Ishikawa (cell line): Measurements from ENCODE around the gene ASIC3.

Source experiments
- CEBPB ChIP-seq: IDR thresholded peaks from 2 replicates; pipeline ENCODE4 v1.6.1; 2012
- EP300 ChIP-seq: IDR thresholded peaks from 2 replicates; pipeline ENCODE4 v1.6.1; 2012; ENCODE audit warnings: borderline replicate concordance
- MAX ChIP-seq: IDR thresholded peaks from 2 replicates; pipeline ENCODE4 v1.6.1; 2012
- RAD21 ChIP-seq: IDR thresholded peaks from 2 replicates; pipeline ENCODE4 v1.6.1; 2012; ENCODE audit warnings: low read depth
- REST ChIP-seq: IDR thresholded peaks from 2 replicates; pipeline ENCODE4 v1.6.1; 2012; ENCODE audit warnings: low read depth, mild to moderate bottlenecking
- TCF12 ChIP-seq: IDR thresholded peaks from 2 replicates; pipeline ENCODE4 v1.6.1; 2012; ENCODE audit warnings: low read depth
- TEAD4 ChIP-seq: IDR thresholded peaks from 2 replicates; pipeline ENCODE4 v1.6.1; 2012
- YY1 ChIP-seq: IDR thresholded peaks from 2 replicates; pipeline ENCODE4 v1.6.1; 2012; ENCODE audit warnings: low read depth

GRCh38 chr7:151056283-151056665 lies 7.9 kb downstream of the ASIC3 start:
- TF ChIP-seq REST (no peak), CEBPB (no peak), EP300 (no peak), TCF12 (no peak), RAD21 (no peak), TEAD4 (no peak), MAX (no peak), YY1 (no peak)
